Activated gamma-delta T cell treated with Interleukin-2 at 50 U/mL for 16 hours (primary cell): Measurements from ENCODE around the gene FGFRL1.
"Not testable (repeated sequence)": the region's sequence is repeated elsewhere in the genome, so short reads cannot be mapped to it uniquely, and the experiment has no call there.

Experiments
- DNase-seq: peaks from one replicate; pipeline ENCODE4 v3.0.0-alpha.2; 2020

The FGFRL1 gene

GRCh38 chr4:1041936-1042330 lies 30.5 kb downstream of the FGFRL1 start:
- DNase-seq, result no peak

DNA sequence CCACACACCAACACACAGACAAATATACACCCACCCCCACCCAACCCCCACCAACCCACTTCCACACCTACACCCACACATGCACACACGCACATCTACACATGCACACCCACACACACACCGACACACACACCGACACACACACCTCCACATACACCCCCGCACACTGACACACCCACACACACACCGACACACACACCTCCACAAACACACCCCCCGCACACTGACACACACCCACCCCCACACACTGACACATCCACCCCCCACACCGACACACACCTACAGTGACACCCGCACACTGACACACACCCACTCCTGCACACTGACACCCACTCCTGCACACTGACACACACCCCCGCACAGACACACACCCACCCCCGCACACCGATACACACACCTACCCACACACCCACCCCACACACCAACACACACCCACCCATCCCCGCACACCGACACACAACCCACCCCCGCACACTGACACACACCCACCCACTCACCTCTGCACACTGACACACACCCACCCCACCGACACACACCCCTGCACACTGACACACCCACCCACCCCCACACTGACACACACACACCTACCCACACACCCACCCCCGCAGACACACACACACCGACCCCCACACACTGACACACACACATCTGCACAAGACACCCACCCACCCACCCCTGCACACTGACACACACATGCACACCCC lies 31.1 kb downstream of the FGFRL1 start:
- no peak for DNase-seq

GRCh38 chr4:1043162-1043561 lies 31.7 kb downstream of the FGFRL1 start:
- DNase-seq, result no peak

DNA sequence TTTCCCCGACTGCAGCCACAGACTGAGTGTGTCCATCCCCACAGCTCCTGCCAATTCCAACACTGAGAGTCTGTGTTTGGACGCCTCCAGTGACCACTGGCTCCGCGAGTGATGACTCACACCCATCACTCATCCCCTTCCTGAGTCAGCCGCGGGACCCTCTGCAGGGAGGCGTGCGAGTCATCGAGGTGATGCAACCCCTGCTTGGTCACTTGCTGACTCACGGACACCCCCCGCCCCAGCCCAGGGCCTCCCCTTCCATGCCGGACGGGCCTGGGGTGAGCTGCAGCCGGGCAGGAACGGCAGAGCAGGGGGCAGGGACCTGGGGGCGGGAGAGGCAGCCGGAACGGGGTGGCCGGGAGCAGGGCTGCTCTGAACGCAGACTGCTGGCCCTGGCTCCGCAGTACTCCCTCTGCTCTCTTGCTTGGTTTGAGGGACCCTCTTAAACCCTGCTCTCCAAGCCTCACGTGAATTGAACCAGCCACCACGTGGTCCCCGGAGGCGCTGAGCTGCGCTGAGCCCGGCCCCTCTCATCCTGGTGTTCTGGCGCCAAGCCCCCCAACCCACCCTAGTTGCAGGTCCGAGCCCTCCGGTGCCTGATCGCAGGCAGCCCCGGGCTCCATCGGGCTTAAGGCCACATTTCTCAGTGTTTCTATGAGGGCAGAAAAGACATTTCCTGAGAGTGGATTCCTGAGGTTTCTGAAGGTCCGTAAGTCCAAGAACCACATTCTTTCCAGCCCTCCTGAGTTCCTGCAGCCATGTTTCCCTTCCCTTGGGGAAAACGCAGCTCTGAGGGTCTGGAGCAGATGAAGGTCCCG lies 32.4 kb downstream of the FGFRL1 start:
- no peak for DNase-seq

DNA sequence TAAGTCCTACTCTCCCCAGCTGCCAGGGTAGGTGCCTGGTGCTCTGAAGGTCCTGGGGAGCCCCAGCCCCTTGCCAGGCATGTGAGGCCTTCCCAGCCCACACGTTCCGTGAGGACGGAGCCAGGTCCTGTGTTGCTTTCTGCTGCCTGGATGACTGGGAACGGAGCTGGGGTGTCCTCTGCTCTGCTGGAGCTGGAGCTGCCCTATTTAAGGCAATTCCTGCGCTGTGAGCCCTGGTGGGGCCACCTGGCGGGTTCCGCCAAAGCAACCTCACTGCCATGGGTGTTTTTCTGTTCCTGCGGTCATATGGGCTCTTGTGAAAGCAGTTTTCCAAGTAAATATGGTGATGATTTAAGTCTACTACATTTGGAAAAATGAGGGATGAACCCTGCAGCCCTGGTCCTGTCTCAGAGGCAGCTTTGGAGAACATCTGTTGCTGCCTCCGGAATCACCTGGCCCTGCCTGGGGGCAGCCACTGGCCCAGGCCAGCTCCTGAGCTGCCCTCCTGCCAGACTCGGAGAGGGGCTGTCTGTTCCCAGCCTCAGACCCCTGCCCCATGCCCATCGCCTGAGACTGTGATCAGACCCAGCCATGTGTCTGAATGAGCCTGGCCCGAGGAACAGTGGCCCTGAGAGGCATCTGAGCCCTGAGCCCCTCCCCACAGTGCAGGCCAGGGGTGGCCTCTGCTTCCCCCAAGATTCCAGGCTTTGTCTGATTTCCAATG lies 33.2 kb downstream of the FGFRL1 start:
- no peak for DNase-seq

DNA sequence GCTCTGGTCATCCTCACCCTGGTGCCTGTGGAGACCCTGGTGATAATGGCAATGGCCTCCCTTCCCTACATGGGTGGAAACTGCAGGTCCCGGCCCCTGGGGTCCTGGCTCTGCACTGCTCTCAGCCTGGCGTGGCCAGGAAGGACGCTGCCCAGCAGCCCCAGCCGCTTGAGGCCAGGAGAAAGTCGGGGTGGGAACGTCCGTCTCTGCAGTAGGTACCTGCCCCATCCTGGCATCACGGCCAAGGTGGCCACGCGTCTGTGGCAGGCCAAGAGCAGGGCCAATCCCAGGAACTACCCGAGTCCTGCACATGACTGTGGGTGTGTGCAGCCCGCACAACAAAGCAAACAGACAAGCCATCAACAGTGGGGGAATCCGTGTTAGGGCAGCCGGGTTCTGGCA lies 33.8 kb downstream of the FGFRL1 start:
- DNase-seq, result no peak

GRCh38 chr4:1045595-1046201 lies 34.3 kb downstream of the FGFRL1 start:
- no peak for DNase-seq

GRCh38 chr4:1046581-1047011 lies 35.2 kb downstream of the FGFRL1 start:
- not testable (repeated sequence) for DNase-seq

GRCh38 chr4:1047106-1047975 lies 35.9 kb downstream of the FGFRL1 start:
- no peak for DNase-seq

GRCh38 chr4:1047976-1048772 lies 36.7 kb downstream of the FGFRL1 start:
- no peak for DNase-seq

- no peak for DNase-seq
Observed at GRCh38 chr4:1048773-1049590, 37.6 kb downstream of the FGFRL1 start.

- DNase-seq, result no peak
Observed at GRCh38 chr4:1049591-1049905, 38.1 kb downstream of the FGFRL1 start.

DNA sequence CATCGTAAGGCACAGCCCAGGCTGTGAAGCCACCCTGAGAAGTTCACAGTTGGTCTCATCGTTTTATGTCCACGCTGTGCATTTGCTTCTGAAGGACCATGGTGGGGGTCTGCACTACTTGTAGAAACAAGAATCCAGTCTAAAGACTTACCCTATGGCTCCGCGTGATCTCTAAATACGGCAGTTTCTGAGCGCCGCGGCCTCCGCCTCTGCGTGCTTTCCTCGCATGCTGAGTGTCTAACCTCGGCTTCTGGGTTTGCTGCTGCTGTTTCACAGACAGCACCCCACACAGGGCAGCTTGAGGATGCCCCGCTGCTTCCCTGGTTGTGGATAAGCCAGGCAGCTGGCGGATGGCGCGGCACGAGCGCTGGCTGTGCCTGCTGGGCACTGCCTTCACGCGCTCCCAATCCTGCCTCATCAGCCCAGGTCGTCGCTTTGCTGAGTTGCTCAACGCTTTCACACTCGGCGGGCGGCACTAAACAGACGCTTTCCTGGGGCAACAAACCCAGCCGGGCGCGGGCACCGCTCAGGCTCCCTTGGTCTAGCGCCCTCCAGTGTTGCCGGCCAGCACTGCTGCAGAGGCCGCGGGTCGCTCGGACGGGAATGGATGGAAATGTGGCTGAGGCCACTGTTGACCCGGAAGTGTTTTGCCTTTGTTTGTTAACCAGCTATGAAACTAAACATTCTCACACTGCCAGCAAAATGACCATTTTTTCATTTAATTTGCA lies 39.2 kb downstream of the FGFRL1 start:
- peak; percentile 2 for DNase-seq

DNA sequence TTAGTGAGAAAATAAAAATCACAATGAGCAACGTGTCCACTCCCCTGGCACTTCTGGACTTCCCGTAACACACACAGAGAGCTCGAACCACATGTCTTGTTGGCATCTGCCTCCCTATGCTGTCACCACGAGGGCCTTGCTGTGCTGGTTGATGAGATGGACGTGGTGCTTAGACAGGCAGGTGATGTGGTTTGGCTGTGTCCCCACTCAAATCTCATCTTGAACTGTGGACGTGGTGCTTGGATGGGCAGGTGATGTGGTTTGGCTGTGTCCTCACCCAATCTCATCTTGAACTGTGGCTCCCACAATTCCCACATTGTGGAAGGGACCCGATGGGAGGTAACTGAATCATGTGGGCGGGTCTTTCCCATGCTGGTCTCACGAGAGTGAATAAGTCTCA lies 40.0 kb downstream of the FGFRL1 start:
- peak; percentile 2 for DNase-seq

DNA sequence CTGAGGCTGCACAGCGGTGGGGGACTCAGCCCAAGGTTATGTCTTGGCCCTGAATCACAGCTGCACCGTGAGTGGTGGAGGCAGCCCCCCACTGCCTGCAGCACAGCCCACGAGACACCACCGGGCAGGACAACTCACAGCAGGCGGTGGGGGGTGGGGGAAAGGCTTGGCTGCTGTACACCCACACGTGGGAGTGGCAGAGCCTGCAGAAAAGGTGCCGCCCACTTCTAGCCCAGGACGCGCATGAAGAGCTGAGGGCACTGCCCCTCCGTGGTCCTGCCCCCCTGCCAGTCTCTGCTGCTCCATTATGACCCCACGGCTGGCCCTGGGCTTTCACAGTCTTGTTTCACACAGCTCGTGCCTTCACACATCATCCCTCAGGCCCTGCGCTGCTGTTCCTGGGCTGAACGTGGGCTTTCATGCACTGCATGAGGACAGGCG lies 40.8 kb downstream of the FGFRL1 start:
- no peak for DNase-seq

DNA sequence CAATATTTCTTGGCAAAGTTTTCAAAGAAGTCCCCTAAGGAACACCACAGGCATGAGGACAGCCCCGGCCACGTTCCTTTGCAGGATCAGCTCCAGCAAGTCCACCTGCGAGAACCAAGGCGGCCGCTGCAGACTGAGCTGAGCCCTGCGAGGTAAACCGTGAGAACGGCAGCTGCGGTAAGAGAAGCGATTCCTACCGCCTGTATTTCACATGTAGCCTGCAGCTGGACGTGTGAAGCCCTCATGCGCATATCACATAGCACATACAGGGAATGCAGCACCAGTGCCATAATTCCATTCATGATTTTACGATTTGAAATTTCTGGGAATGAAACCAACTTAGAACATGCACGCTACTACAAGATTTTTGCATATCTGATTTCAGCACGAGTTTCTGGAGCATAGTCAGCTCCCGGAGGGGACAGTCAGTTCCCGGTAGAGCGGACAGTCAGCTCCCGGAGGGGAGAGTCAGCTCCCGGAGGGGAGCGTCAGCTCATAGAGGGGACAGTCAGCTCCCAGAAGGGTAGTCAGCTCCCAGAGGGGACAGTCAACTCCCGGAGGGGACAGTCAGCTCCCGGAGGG lies 41.7 kb downstream of the FGFRL1 start:
- no peak for DNase-seq

- DNase-seq, result not testable (repeated sequence)
Observed at GRCh38 chr4:1053891-1054290, 42.5 kb downstream of the FGFRL1 start.

GRCh38 chr4:1054696-1055242 lies 43.3 kb downstream of the FGFRL1 start:
- not testable (repeated sequence) for DNase-seq

GRCh38 chr4:1055243-1055701 lies 43.8 kb downstream of the FGFRL1 start:
- not testable (repeated sequence) for DNase-seq
